ENCODE measurements around the gene ATE1.

ATE1 gene

GRCh38 chr10:121886997-121887622 lies 40.7 kb downstream of the ATE1 start:
- ChIA-PET CTCF (interaction anchor here (0.5 to 3.1 kb wide), 8 partner anchors 9 to 699 kb away, joined by 3 to 23 read pairs (median 4); no protein-coding TSS in a partner anchor), POLR2A (interaction anchor here (0.9 kb wide), 1 partner anchor 57 kb away, joined by 3 read pairs; no protein-coding TSS in a partner anchor)
- TF ChIP-seq CTBP1 (IDR thresholded peaks at IDR 0.05; ENCODE audit: borderline replicate concordance) (no peak), SUZ12 (IDR thresholded peaks at IDR 0.05) (no peak), FOXA1 (IDR thresholded peaks at IDR 0.05) (no peak), TARDBP (IDR thresholded peaks at IDR 0.05) (no peak), ELF4 (IDR thresholded peaks at IDR 0.05) (no peak), SP1 (IDR thresholded peaks at IDR 0.05) (no peak), L3MBTL2 (conservative IDR thresholded peaks at IDR 0.05) (no peak), NFRKB (IDR thresholded peaks at IDR 0.05) (no peak), ZNF384 (IDR thresholded peaks at IDR 0.05) (no peak), BHLHE40 (IDR thresholded peaks at IDR 0.05; ENCODE audit: borderline replicate concordance) (no peak), PKNOX1 (IDR thresholded peaks at IDR 0.05) (no peak), ARNT (IDR thresholded peaks at IDR 0.05) (no peak), HDGF (IDR thresholded peaks at IDR 0.05; ENCODE audit: borderline replicate concordance) (no peak), LEF1 (IDR thresholded peaks at IDR 0.05; ENCODE audit: borderline replicate concordance) (no peak), FOXM1 (IDR thresholded peaks at IDR 0.05; ENCODE audit: borderline replicate concordance) (no peak)
- DNase-seq (ENCODE audit: extremely low spot score) = peak; percentile 83

GRCh38 chr10:121886181-121886580 lies 41.6 kb downstream of the ATE1 start:
- DNase-seq (ENCODE audit: extremely low spot score) = no peak
- TF ChIP-seq FOXM1 (IDR thresholded peaks at IDR 0.05; ENCODE audit: borderline replicate concordance) (no peak), CTBP1 (IDR thresholded peaks at IDR 0.05; ENCODE audit: borderline replicate concordance) (no peak), ZNF384 (IDR thresholded peaks at IDR 0.05) (no peak), PKNOX1 (IDR thresholded peaks at IDR 0.05) (no peak), L3MBTL2 (conservative IDR thresholded peaks at IDR 0.05) (no peak), SP1 (IDR thresholded peaks at IDR 0.05) (no peak), FOXA1 (IDR thresholded peaks at IDR 0.05) (no peak), FOXK2 (IDR thresholded peaks at IDR 0.05) (no peak), HDGF (IDR thresholded peaks at IDR 0.05; ENCODE audit: borderline replicate concordance) (no peak), LEF1 (IDR thresholded peaks at IDR 0.05; ENCODE audit: borderline replicate concordance) (no peak), BHLHE40 (IDR thresholded peaks at IDR 0.05; ENCODE audit: borderline replicate concordance) (no peak), SUZ12 (IDR thresholded peaks at IDR 0.05) (no peak), TARDBP (IDR thresholded peaks at IDR 0.05) (no peak), ELF4 (IDR thresholded peaks at IDR 0.05) (no peak), ARNT (IDR thresholded peaks at IDR 0.05) (no peak), NFRKB (IDR thresholded peaks at IDR 0.05) (no peak)
- CTCF ChIA-PET = interaction anchor here (0.7 to 3.1 kb wide), 5 partner anchors 8 to 185 kb away, joined by 3 to 23 read pairs (median 5); no protein-coding TSS in a partner anchor
- POLR2A ChIA-PET = interaction anchor here (1.1 to 1.2 kb wide), 2 partner anchors 42 to 63 kb away, joined by 3 read pairs; partner anchors contain the start of gene ATE1

GRCh38 chr10:121880895-121881294 lies 46.9 kb downstream of the ATE1 start:
- CTCF ChIA-PET = interaction anchor here (0.6 kb wide), 2 partner anchors 51 to 73 kb away, joined by 3 to 4 read pairs; no protein-coding TSS in a partner anchor
- POLR2A ChIA-PET = interaction anchor here (0.6 kb wide), 1 partner anchor 14 kb away, joined by 3 read pairs; no protein-coding TSS in a partner anchor
- no peak for DNase-seq (ENCODE audit: extremely low spot score)
- no peak for TF ChIP-seq NFRKB (IDR thresholded peaks at IDR 0.05)
- TF ChIP-seq SP1 (IDR thresholded peaks at IDR 0.05) = no peak
- no peak for TF ChIP-seq SUZ12 (IDR thresholded peaks at IDR 0.05)
- no peak for TF ChIP-seq L3MBTL2 (conservative IDR thresholded peaks at IDR 0.05)
- TF ChIP-seq PKNOX1 (IDR thresholded peaks at IDR 0.05) = no peak
- no peak for TF ChIP-seq FOXK2 (IDR thresholded peaks at IDR 0.05)
- no peak for TF ChIP-seq FOXM1 (IDR thresholded peaks at IDR 0.05; ENCODE audit: borderline replicate concordance)
- TF ChIP-seq LEF1 (IDR thresholded peaks at IDR 0.05; ENCODE audit: borderline replicate concordance) = no peak

- ChIA-PET POLR2A (no interaction called here), CTCF (no interaction called here)
- DNase-seq (ENCODE audit: extremely low spot score) = no peak
- no peak for TF ChIP-seq LEF1 (IDR thresholded peaks at IDR 0.05; ENCODE audit: borderline replicate concordance)
- no peak for TF ChIP-seq ELF4 (IDR thresholded peaks at IDR 0.05)
- TF ChIP-seq L3MBTL2 (conservative IDR thresholded peaks at IDR 0.05) = no peak
- no peak for TF ChIP-seq CTBP1 (IDR thresholded peaks at IDR 0.05; ENCODE audit: borderline replicate concordance)
- no peak for TF ChIP-seq PKNOX1 (IDR thresholded peaks at IDR 0.05)
Measured at GRCh38 chr10:121879476-121879875, 48.4 kb downstream of the ATE1 start.

GRCh38 chr10:121873236-121873635 lies 54.6 kb downstream of the ATE1 start:
- TF ChIP-seq BHLHE40 (IDR thresholded peaks at IDR 0.05; ENCODE audit: borderline replicate concordance) (no peak), L3MBTL2 (conservative IDR thresholded peaks at IDR 0.05) (no peak), FOXK2 (IDR thresholded peaks at IDR 0.05) (no peak), SP1 (IDR thresholded peaks at IDR 0.05) (no peak), NFRKB (IDR thresholded peaks at IDR 0.05) (no peak), ZNF384 (IDR thresholded peaks at IDR 0.05) (no peak), ARNT (IDR thresholded peaks at IDR 0.05) (no peak), TARDBP (IDR thresholded peaks at IDR 0.05) (no peak), CTBP1 (IDR thresholded peaks at IDR 0.05; ENCODE audit: borderline replicate concordance) (no peak), LEF1 (IDR thresholded peaks at IDR 0.05; ENCODE audit: borderline replicate concordance) (no peak)
- POLR2A ChIA-PET = no interaction called here
- CTCF ChIA-PET = no interaction called here
- no peak for DNase-seq (ENCODE audit: extremely low spot score)

Data from HEK293T (cell line).